Mammary epithelial cell (primary cell): ENCODE results near the gene TNIP3.

Experiments
- EZH2 ChIP-seq: IDR thresholded peaks from 2 replicates; pipeline ENCODE4 v1.6.1; 2012; ENCODE audit warnings: low read length, inconsistent platforms, borderline replicate concordance
- TF ChIP-seq, protein P1 (sequence below), 2 donors: IDR thresholded peaks in 1 of 2; conservative IDR thresholded peaks in 1 of 2; 2 replicates each; pipeline ENCODE4 v1.5.1; 2011 to 2012; ENCODE audit warnings: inconsistent platforms in 2 of 2, low read length in 2 of 2, mild to moderate bottlenecking in 2 of 2, control low read depth in 1 of 2, low read depth in 1 of 2; ENCODE audit not compliant: insufficient read depth in 1 of 2; ENCODE audit errors: extremely low read depth in 1 of 2

DNA sequence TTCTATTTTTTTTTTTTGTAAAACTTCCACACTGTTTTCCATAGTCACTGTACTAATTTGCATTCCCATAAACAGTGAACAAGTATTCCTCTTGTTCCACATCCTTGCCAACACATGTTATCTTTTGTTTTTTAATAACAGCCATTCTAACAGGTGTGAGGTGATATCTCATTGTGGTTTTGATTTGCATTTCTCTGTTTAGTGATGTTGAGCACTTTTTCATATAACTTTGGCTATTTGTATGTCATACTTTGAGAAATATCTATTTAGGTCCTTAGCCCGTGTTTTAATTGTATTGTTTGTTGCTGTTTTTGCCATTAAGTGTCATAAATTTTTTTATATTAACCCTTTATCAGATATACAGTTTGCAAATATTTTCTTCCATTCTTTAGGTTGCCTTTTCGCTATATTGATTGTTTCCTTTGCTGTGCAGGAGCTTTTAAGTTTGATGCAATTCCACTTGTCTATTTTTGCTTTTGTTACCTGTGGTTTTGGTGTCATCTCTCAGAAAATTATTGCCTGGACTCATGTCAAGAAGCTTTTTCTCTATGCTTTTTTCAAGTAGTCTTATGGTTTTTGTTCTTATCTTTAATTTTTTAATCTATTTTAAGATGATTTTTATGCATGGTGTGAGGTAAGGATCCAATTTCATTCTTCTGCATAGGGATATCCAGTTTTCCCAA lies 63.9 kb downstream of the TNIP3 start:
- TF ChIP-seq, protein P1, sequence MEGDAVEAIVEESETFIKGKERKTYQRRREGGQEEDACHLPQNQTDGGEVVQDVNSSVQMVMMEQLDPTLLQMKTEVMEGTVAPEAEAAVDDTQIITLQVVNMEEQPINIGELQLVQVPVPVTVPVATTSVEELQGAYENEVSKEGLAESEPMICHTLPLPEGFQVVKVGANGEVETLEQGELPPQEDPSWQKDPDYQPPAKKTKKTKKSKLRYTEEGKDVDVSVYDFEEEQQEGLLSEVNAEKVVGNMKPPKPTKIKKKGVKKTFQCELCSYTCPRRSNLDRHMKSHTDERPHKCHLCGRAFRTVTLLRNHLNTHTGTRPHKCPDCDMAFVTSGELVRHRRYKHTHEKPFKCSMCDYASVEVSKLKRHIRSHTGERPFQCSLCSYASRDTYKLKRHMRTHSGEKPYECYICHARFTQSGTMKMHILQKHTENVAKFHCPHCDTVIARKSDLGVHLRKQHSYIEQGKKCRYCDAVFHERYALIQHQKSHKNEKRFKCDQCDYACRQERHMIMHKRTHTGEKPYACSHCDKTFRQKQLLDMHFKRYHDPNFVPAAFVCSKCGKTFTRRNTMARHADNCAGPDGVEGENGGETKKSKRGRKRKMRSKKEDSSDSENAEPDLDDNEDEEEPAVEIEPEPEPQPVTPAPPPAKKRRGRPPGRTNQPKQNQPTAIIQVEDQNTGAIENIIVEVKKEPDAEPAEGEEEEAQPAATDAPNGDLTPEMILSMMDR (conservative IDR thresholded peaks at IDR 0.05 in 1 of 2, IDR thresholded peaks at IDR 0.05 in 1 of 2; ENCODE audit: extremely low read depth in 1 of 2, insufficient read depth in 1 of 2, low read depth in 1 of 2, low read length in 2 of 2) = no peak
- no peak for TF ChIP-seq EZH2
